Skeletal muscle satellite cell (primary cell): ENCODE measurements around the gene MNS1.

Source experiments
- H3K27me3 ChIP-seq: 2 replicates; pipeline ENCODE4 v1.7.0; 2013; ENCODE audit warnings: low read length; ENCODE audit not compliant: control insufficient read depth, insufficient read depth
- H3K36me3 ChIP-seq: 2 replicates; pipeline ENCODE4 v1.7.0; 2013; ENCODE audit warnings: mild to moderate bottlenecking, control low read depth, low read length; ENCODE audit not compliant: insufficient read depth
- H3K4me1 ChIP-seq: 2 replicates; pipeline ENCODE4 v1.7.0; 2013; ENCODE audit warnings: low read length; ENCODE audit not compliant: control insufficient read depth, insufficient read depth
- H3K4me2 ChIP-seq: 2 replicates; pipeline ENCODE4 v1.7.0; 2013; ENCODE audit warnings: mild to moderate bottlenecking, low read length
- H3K4me3 ChIP-seq: 2 replicates; pipeline ENCODE4 v1.7.0; 2013; ENCODE audit warnings: low read length
- H3K9ac ChIP-seq: 2 replicates; pipeline ENCODE4 v1.7.0; 2013; ENCODE audit warnings: mild to moderate bottlenecking, low read depth, low read length, moderate library complexity
- H3K9me3 ChIP-seq: replicated peaks from 2 replicates; pipeline ENCODE4 v1.7.0; 2013; ENCODE audit warnings: mild to moderate bottlenecking, control low read depth, low read length

Gene MNS1

DNA sequence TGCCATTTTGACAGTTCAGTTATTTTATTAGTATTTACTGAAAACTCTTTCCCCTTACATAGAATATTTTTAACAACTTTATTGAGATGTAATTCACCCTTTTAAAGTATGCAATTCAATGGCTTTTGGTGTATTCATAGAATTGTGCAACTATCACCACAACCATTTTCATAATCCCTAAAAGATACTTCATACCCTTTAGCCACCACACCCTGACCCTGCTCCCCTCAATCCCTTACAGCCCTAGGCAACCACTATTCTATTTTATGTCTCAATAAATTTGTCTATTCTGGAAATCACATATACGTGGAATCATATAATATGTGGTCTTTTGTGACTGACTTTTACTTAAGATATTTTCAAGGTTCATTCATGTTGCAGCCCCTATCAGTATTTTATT, 70.0 kb downstream of the MNS1 start:
- H3K4me1 ChIP-seq = no peaks in the 10 kb centered on the region
- no peaks in the 10 kb centered on the region for H3K27me3 ChIP-seq
- no peaks in the 10 kb centered on the region for H3K36me3 ChIP-seq
- H3K4me2 ChIP-seq = no peak overlapping the region
- no peaks in the 10 kb centered on the region for H3K9me3 ChIP-seq
- H3K9ac ChIP-seq = no peak overlapping the region
- H3K4me3 ChIP-seq = no peak overlapping the region

DNA sequence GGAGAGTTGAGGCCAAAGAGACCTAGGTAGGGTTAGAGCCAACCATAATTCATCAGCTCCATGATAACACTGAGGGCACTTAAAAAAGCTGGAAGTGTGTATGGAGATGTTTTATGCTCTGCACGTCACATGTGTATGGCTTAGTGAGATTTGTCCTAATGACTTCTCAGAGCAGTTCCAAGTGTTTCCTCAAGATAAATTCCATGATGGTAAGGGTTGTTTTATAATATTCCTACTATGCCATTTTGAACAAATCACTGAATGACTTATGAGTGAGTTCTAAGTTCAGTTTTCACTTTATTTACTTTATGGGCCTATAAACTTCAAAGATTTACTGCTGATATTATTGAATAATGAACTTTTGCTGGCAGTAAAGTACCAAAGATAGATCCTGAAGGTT, 71.7 kb downstream of the MNS1 start:
- H3K9me3 ChIP-seq = no peaks in the 10 kb centered on the region
- H3K27me3 ChIP-seq = no peaks in the 10 kb centered on the region
- no peak overlapping the region for H3K4me2 ChIP-seq
- no peaks in the 10 kb centered on the region for H3K4me1 ChIP-seq
- no peak overlapping the region for H3K4me3 ChIP-seq
- H3K9ac ChIP-seq = no peak overlapping the region
- no peaks in the 10 kb centered on the region for H3K36me3 ChIP-seq

DNA sequence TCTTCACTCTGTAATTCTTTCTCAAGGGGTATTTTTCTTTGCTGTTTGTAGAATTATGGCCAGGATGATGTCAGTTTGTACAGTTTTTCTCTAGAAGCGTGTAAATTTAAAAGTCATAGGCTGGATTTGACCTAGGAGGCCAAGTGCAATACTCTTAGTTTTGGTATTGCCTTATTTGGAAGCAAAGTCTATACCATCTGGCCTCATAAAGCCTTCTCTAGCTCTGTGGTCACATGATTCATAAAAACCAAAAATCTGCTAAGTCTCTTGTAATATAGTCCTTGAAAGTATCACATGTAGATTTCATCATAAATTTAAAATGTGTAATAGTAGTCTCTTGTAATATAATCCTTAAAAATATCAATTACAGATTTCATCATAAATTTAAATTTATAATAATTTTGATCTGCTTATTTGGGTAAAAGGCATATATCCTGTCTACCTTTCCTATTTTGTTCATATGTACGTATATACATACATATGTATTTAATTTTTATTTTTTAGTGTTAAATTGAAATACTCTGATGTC, 74.1 kb downstream of the MNS1 start:
- H3K4me3 ChIP-seq = no peak overlapping the region
- H3K4me1 ChIP-seq = no peaks in the 10 kb centered on the region
- H3K4me2 ChIP-seq = no peak overlapping the region
- no peak overlapping the region for H3K9ac ChIP-seq
- H3K36me3 ChIP-seq = no peaks in the 10 kb centered on the region
- H3K9me3 ChIP-seq = no peaks in the 10 kb centered on the region
- no peaks in the 10 kb centered on the region for H3K27me3 ChIP-seq

DNA sequence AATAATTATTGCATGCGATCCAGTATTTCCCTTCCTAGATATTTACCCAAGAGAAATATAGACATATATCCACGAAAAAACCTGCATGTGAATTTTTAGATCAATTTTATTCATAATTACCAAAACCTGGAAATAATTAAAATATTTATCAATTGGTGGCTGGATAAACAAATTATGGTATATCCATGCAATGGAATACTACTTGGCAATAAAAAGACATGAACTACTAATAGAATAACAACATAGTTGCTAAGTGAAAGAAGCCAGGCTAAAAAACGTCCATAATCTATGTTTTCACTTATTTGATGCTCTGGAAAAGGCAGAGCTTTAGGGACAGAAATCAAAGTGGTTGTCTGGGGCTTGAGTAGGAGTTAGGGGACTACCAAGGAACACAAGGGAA, 79.0 kb downstream of the MNS1 start:
- Histone ChIP-seq H3K4me1 (no peaks in the 10 kb centered on the region), H3K4me2 (no peak overlapping the region), H3K4me3 (no peak overlapping the region), H3K9ac (no peak overlapping the region), H3K36me3 (no peaks in the 10 kb centered on the region), H3K27me3 (no peaks in the 10 kb centered on the region), H3K9me3 (no peaks in the 10 kb centered on the region)

DNA sequence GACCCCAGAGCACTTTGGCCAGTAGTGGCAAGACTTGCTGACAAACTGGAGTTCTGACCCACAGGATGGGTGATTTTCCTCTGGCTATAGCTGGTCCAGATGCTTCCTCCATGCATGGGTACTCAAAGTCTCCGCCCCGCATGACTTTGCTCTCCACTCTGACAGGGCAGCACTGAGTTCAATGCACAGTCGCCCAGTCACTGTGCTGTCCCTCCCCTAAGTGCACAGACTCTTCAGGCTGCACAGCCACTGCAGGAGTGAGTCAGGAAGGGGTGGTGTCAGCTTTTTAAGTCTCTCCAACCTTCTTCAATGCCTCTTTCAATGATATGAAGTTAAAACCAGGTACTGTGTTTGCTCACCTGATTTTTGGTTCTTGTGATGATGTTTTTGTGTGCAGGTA, 81.9 kb downstream of the MNS1 start:
- H3K4me3 ChIP-seq = no peak overlapping the region
- H3K4me1 ChIP-seq = no peaks in the 10 kb centered on the region
- no peak overlapping the region for H3K9ac ChIP-seq
- no peak overlapping the region for H3K4me2 ChIP-seq
- H3K36me3 ChIP-seq = no peaks in the 10 kb centered on the region
- no peaks in the 10 kb centered on the region for H3K9me3 ChIP-seq
- no peaks in the 10 kb centered on the region for H3K27me3 ChIP-seq
